Measurements from ENCODE around the gene DGKI.

Gene DGKI

DNA sequence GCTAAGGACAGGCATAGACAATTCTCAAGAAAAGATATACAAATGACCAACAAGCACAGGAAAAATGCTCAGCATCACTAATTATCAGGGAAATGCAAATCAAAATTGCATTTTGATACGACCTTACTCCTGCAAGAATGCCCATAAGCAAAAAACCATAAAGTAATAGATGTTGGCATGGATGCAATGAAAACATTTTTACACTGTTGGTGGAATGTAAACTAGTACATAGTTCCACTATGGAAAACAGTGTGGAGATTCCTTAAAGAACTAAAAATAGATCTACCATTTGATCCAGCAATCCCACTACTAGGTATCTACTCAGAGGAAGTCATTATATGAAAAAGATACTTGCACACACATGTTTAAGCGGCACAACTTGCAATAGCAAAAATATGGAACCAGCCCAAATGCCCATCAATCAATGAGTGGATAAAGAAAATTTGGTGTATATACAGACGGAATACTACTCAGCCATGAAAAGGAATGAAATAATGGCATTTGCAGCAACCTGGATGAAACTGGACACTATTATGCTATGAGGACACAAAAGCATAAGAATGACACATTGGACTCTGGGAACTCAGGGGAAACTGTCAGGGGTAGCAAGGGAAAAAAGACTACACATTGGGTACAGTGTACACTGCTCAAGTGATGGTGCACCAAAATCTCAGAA, 59.3 kb downstream of the DGKI start:
- no peak for DNase-seq

DNA sequence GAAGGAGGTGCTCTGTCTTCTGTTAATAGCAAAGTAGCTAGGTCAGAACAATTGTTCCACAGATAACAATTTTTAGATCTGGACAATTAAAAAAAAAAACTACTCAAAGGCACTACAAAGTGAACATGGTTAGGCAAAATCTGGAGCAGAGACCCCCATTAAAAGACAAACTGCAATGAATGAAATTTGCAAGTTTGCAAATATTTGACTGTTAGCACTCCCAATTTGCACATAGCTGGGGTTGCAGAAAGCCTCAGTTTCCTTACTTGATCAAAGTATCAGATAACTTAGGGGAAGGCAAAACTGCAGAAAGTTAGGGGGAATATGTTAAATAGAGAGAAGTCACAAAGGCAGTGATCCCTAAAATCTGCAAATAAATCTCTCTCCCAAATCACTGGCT, 68.3 kb downstream of the DGKI start:
- no peak for DNase-seq

DNA sequence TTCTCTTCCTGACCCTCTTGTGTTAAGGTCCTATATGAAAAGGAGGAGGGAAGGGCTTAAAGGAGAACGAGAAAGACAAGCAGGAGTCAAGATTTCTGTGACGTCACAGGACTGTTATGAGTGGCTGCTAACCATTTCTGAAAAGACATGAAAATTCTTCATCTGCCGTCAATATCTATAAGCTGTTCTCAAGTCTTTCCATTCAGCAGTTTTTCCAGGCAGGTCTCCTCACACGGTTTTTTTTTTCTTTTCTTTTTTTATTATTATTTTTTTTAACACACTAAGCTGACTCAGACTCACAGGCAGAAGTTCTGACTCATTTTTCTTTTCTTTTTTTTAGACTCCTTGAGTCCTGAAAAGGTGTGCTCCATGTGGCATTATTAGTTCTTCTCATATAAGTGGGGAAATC, 72.0 kb downstream of the DGKI start:
- DNase-seq, result peak in 1 of 5 donors; percentile 31

DNA sequence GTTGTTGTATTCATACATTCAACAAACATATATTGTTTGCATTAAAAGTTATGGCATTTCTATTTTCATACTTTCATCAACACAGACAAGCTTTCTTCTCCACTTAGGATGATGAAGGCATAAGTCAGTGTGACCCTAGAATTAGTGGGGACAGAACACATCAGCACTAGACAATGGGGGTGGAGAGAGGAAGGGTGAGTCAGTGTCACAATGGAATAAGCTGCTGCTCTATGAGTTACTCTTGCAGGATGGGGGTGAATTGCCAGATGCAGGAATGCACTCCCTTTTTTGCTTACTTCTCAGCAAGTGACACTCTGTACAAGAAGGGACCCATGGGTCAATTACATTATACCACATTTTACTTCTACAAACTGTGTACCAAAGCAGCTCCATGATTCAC, 74.0 kb downstream of the DGKI start:
- peak in 1 of 5 donors; percentile 3 for DNase-seq

DNA sequence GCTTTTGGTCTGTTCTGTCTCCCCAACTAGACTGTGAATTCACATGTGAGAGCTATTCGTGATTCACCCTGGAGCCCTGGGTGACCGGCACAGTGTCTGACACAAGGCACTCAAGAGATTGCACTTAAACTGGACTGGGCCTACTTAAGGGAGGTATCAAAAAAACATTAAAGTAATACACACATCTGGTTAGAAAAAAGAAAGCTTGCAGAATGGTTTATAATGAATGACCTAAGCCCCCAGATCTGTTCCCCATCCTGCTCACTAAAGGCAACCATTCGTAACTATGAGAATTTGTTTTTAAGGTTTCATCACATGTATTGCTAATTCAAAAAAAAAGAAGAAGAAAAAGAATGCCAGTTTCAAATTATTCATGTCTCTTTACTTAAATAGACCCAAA, 74.5 kb downstream of the DGKI start:
- no peak for DNase-seq

DNA sequence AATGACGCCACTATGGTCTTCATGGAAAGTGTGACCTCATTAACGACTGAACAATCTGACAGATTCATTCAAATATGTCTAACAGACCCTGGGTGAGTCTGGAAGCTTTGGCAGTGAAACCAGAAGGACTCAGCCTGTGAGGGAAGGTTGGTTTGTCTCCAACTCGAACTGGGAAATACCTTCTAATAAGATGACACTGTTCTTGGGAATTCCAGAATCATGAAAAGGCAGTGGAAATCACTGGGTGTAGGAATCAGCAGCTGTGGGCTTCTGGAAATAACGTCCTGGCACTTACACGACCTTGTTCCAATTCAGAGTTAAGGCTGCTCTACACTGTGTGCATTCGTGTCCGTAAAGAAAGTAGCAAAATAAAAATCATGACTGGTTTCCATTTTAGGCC, 75.1 kb downstream of the DGKI start:
- no peak for DNase-seq

DNA sequence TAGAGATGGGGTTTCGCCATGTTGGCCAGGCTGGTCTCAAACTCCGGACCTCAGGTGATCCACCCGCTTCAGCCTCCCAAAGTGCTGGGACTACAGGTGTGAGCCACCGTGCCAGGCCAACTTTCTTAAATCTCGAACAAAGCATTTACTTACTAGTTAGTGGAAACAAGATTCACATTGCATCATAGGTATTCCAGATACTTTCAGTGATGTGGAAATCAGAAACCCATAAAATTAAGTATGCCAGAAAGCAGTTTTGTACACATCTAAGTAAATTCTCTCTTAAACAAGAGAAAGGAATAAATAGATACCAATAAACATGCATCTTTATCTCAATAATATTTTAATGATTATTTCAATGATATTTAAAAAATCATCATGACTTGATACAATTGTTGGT, 75.5 kb downstream of the DGKI start:
- no peak for DNase-seq

DNA sequence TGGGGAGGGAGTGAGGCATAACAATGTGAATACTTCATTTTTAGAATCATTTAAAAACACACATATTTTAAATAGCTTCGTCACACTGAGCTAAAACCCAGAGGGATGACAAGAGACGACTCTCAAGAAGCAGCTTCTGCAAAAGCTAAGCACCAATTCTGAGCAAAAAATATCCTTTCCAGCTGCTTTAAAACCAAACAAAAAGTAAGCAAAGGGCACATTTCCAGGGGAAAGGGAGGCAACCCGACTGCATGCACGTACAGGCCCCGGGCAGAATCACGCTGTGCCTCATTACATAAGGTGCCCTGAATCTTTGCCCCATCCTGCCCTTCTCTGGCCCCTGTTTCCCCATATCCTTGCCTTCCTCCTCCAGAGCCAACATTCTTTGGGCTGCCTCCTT, 78.4 kb downstream of the DGKI start:
- DNase-seq, result no peak

DNA sequence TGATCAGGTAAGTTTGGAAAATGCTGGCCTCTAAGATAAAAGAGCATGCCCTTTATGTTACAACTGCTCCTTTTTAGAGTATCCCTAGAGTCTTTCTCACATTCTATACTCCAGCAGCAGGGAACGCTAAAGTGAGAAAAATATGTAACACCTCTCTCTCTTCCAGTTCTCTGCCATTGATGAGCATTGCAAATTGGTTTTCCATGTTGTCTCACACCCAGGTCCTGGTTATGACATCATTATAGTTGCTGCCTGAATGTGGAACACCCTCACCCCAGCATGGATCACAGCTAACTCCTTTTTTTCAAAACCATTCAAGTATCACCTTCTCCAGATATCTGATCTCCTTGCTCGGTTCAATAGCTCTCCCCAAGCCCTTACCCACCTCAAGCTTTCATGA, 84.4 kb downstream of the DGKI start:
- no peak for DNase-seq

DNA sequence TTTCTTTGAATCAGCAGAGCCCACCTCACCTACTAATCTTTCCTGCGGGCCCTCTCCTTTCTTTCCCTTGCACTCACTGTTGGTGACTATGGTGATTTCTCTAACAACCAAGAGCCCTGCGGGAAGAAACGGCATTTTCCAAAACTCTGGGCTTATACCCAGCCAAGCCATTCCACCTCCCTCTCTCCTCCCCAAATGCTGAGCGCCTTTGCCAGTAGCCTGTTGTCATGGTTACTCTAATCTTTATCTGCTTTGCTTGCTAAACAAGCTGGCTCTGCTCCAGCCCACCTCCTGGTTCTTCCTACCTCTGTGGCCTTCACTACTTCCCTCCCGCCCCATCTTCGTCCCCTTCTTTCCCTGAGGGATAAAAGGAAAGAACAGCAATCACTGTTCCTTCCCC, 86.7 kb downstream of the DGKI start:
- no peak for DNase-seq

DNA sequence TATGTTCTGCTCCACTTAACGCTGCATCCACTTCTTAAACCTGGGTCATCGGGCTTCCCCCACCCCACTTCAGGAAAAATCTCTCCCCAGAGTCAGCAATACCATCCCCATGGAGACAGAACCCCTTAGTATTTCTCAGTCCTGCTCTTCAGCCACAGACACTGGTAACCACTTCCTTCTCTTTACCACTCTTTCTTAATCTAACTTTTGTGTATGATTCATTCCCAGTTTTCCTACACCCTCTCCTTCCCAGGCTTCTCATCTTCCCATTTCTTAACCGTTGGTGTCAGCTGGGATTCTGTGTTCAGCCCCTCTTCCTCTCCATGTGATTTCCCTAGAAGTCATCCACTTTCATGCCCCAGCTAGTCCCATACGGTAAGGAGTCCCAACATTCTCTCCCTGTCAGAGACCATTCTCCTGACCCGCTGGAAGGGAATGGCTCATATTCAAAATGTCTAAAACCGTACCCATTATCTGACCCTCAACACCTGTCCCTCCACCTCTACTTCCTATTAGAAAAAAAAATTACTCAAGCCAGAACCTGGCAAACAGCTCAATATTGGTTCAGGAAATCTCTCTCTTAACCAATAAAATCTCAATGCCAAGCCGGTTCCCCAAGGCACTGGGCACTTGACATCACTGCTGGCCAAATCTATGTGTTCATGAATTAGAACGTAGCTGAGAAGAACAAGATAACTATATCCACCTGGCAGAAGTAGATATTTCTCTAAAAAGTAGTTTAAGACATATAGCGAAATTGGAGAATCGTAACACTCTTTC, 89.4 kb downstream of the DGKI start:
- DNase-seq, result no peak

DNA sequence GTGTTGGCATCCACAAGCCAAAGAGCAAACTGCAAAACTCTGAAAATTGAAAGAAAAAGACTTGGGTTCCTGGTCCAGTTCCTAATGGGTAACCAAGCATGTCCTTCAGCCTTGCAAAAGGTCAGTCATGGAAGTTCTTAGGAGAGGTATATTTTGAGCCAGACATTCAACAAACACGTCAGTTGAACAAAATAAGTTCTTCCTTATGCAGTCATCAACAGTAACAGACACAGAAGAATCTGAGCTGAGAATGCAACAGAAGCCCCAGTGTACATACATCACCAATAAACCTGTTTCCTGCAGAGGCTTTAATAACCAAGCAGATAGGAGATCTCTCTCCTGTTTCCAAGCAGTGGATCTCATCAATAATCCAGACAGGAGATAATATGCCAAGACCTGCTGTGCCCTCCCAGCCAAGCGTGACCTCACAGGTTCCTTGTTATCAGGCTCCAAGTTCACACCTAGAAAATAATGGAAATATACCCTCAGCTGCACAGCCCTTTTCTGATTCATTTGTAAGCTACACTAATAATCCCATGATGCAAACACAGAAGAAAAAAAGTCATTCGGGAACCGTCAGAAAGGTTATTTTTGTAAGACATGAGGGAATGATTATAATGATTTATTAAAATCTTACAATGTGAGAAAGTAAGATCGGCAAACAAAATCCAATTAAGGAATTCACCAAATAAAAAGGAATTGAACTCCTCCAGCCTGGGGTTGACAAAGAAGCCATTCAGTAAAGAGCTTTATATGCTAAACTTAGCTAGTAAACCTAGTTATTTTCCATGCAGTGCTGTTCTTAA, 90.7 kb downstream of the DGKI start:
- no peak for DNase-seq

DNA sequence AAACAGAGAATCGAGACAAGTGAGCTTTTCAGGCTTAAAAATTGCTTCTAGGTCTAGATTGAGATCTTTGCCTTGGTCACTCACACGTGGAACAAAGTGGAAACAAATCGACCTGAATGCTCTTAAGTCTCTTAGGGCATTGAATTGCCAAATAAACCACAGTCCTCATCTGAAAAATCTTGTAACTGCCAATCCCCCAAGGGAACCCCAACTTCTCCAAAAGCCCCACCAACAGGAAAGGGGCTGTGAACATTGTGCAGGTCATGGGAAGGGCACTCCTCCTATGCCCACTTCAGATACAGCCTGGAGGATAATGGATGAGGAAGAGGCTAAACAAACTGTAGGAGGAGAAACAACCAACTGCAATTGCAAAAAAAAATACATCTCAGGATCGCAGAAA, 91.3 kb downstream of the DGKI start:
- DNase-seq, result no peak

DNA sequence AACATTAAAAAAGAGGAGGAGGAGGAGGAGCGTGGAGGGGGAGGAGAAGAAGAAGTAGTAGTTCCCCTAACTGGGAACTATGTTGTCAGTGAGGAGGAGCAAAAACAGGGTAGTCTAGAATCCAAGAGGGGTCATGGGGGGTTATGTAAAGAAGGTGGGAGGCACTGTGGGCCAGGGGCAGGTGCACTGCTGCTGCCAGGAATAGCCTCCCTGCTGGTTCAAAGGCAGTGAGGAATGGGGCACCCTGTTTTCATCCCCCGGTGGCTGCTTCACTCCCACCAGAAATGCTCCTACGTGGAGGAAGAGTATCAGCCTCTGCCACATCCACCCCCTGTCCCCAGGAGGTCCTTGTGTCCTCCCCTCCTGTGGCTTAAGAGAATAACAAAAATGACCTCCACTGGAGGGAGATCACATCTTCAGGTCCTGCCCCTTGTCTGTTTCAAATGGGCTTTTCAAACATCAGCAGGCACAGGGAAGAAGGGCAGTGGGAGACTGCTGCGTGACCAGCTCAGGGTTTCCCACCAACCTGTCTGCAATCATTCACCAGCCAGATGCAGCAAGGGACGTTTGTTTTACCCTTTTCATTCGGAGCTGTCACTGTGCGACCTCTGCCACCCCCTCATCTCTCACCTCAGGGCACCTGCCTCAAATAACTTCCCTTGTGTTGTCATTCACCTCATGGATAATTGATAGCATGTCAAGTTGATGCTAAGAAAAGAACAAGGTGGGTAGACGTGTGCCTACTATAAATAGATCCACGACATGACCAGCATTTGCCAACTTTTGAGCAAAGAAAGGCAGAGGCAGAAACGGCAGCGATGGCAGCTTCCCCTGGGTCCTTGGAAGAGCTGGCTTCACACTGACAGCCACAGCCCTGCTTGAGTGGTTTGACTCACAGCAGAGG, 92.6 kb downstream of the DGKI start:
- no peak for DNase-seq

DNA sequence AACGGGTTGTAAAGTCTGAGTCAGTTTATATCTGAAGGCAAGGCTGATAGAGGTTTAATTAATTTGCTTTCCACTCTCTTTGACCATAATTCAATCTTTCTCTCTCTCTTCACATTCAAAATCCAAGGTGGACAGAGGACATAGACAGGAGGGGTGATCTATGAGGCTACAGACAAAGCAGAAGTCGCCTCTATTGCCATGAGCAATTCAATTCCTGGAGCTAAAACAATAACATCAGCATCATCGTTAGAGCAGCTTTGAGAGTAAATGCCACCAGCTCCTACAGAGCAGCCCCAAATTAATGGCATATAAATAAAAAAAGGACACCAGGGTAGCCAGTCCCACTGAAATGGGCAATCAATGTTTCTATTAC, 93.2 kb downstream of the DGKI start:
- DNase-seq, result no peak

DNA sequence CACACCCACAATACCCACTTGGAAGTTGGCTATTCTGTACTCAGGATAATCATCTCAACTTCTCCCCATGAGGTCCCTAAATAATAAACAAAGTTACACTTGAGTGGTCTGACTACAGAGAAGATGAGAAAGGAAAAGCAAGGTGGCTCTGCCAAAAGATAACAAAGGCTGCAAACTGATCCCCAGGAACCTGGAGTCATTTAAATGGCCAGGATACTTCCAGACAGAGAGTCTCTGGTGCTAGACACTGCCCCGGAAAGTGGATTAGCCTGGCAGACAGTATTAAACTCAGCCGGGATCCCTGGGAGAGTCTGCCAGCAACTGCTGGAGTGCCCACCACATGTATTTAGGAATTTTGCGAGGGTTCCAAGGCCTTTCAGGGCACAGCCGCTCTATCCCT, 93.7 kb downstream of the DGKI start:
- no peak for DNase-seq

DNA sequence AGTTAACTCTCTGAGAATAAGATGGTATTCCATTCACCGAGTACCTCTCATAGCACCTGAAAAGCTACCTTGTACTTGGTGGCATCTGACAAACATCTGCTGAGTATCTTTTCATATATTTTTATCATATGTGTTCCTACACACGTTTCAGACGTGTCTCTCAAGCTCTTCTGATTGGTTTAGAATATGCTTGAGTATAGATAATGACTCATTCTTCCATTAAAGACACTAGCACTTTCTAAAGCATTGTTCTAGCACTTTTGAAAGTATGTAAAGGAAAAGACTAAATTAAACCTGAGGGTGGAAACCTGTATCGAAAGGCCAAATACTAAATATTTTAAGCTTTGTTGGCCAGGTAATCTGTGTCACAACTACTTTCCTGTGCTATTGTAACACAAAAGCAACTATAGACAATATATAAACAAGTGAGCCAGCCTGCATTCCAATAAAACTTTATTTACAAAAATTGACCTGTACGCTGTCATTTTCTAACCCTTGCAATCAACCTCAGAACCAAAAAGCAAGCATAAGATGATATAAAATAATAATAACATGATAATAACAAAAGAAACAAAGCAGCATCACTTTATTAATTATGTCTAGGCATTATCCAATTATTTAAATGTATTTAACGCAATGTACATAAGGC, 95.3 kb downstream of the DGKI start:
- no peak for DNase-seq

DNA sequence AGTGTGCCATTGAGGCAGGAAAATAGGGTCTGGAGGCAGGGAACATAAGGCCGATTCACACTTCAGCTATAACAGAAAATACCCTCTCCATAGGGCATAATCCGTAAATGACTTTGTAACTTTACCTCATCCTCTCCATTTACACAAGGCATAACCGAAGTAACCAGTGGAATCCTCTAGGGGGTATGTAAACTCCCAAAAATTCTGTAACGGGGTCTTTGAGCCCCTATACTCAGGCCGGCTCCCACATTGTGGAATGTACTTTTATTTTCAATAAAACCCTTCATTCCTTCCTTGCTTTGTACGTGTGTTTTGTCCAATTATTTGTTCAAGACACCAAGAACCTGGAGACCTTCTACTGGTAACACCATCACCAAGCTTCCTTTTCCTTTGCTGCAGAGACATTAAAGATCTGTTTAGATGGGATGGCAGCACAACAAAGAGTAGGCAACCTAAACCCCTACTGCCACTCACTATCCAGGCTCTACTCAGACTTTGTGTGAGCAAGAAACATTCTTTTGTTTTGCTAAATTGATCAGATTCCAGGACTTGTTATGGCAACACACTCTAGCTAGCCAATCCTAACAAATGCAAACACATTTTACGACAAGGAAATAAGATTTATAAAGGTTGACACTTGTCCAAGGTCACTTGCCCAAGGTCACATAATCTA, 99.3 kb downstream of the DGKI start:
- no peak for DNase-seq

DNA sequence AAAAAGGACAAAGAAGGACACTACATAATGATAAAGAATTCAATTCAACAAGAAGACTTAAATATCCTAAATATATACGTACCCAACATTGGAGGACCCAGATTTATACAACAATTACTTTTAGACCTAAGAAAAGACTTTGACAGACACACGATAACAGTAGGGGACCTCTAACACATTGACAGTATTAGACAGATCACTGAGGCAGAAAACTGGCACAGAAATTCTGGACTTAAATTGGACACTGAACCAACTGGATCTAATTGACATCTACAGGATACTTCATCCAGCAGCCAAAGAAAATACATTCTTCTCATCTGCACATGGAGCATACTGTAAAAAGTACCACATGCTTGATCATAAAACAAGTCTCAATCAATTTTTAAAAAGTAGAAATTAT, 103.8 kb downstream of the DGKI start:
- no peak for DNase-seq

DNA sequence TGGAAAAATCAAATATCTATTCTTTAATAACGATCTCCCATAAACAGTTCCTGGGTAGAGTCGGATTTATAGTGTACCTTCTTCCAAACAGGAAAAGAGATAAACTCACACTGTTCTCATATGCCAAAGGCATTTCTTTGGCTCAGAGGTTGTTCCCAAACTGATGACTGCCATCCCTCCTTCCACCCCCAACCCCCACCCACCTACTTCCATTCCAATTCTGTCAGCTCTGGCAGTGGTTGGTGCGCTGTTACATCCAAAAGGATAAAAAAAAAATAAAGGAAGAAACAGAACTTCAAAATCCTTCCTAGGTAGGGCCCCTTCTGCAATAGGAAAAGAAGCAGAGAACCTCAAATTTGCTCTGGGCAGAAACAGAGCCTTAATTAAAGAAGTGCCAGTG, 104.7 kb downstream of the DGKI start:
- DNase-seq, result no peak

DNA sequence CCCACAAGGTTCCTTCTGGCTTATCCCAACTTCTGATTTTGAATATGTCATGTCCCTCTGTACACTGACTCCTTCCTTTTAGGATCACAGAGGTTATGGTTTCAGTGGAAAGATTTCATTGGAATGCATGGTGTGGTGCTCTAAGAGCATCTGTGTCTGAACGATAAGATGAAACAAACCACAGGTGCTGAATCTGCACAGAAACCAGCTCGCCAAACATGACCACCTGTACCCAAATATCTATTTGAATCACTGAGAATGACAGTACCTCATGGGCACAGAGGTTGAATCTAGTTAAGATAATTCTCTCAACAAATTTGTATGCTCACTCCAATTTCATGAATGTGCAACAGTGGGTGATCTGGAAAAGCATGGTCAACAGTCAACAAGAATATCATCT, 105.3 kb downstream of the DGKI start:
- DNase-seq, result no peak

DNA sequence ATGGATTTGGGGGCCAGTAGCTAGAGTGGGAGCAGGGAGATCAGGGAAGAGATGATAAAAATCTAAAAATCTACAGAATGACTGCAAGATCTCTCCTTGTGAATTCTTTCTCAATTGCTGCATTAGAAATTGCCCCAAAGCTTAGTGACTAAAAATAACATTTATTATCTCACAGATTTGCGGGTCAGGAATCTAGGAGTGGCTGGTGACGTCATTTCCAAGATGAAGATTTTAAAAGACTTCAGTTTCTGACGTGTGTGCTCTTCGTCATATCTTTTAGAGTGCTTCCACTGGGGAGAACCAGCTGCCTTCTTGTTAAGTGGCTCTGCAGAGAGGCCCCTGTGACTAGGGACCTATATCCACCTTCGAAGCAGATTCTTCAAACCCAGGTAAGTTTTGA, 112.6 kb downstream of the DGKI start:
- no peak for DNase-seq

Data from T-helper 1 cell (primary cell).